ENCODE results near the gene NPL. TPM values are rescaled to one million over a fixed set of nuclear protein-coding genes. Genes with fewer than 3 reads are reported as not detected.

The NPL gene
- total RNA-seq, 4 donors from 2014 or later = 4.2 to 13.2 (median 8.0) TPM

GRCh38 chr1:182754087-182754486 is 35.5 kb upstream of the NPL start:
- H3K36me3 ChIP-seq = no peaks in the 10 kb centered on the region
- WGBS, 2 donors = 70 to 71% methylated on average over 7 of the region's 7 CpGs
- H3K9me3 ChIP-seq = no peaks in the 10 kb centered on the region
- no peak overlapping the region for H3K4me3 ChIP-seq (replicated peaks in 1 of 3)
- no peaks in the 10 kb centered on the region for H3K4me1 ChIP-seq
- no peaks in the 10 kb centered on the region for H3K27me3 ChIP-seq
- TF ChIP-seq CTCF (IDR thresholded peaks at IDR 0.05) (no peak), POLR2A (IDR thresholded peaks at IDR 0.05) (no peak)
- intact Hi-C loops (cut with DNase I) = no loop called here
- DNase-seq = no peak
- no peak overlapping the region for H3K27ac ChIP-seq

- DNase-seq = no peak
- WGBS, 2 donors = 73 to 78% methylated on average over 4 of the region's 4 CpGs
- intact Hi-C loops (cut with DNase I) = no loop called here
- H3K4me3 ChIP-seq (replicated peaks in 1 of 3) = no peak overlapping the region
- no peak for TF ChIP-seq POLR2A (IDR thresholded peaks at IDR 0.05)
- no peak for TF ChIP-seq CTCF (IDR thresholded peaks at IDR 0.05)
- no peaks in the 10 kb centered on the region for H3K4me1 ChIP-seq
- H3K27ac ChIP-seq = no peak overlapping the region
- no peaks in the 10 kb centered on the region for H3K9me3 ChIP-seq
- no peaks in the 10 kb centered on the region for H3K27me3 ChIP-seq
- no peaks in the 10 kb centered on the region for H3K36me3 ChIP-seq
These were observed 34.8 kb upstream of the NPL start for GRCh38 chr1:182754543-182755314.

GRCh38 chr1:182755632-182756031 is 33.9 kb upstream of the NPL start:
- Histone ChIP-seq H3K4me3 (replicated peaks in 1 of 3) (no peak overlapping the region), H3K27me3 (no peaks in the 10 kb centered on the region), H3K9me3 (no peaks in the 10 kb centered on the region), H3K36me3 (no peaks in the 10 kb centered on the region), H3K27ac (no peak overlapping the region), H3K4me1 (no peaks in the 10 kb centered on the region)
- intact Hi-C loops (cut with DNase I) = no loop called here
- TF ChIP-seq CTCF (IDR thresholded peaks at IDR 0.05) = no peak
- TF ChIP-seq POLR2A (IDR thresholded peaks at IDR 0.05) = no peak
- no peak for DNase-seq

GRCh38 chr1:182756423-182756822 is 33.1 kb upstream of the NPL start:
- TF ChIP-seq CTCF (IDR thresholded peaks at IDR 0.05) (no peak), POLR2A (IDR thresholded peaks at IDR 0.05) (no peak)
- Histone ChIP-seq H3K27me3 (no peaks in the 10 kb centered on the region), H3K4me3 (replicated peaks in 1 of 3) (no peak overlapping the region), H3K27ac (no peak overlapping the region), H3K9me3 (no peaks in the 10 kb centered on the region), H3K36me3 (no peaks in the 10 kb centered on the region), H3K4me1 (no peaks in the 10 kb centered on the region)
- DNase-seq = no peak
- intact Hi-C loops (cut with DNase I) = no loop called here

- 89 to 91% methylated on average over 4 of the region's 4 CpGs for WGBS, 2 donors
- Histone ChIP-seq H3K36me3 (no peaks in the 10 kb centered on the region), H3K9me3 (no peaks in the 10 kb centered on the region), H3K4me3 (replicated peaks in 1 of 3) (no peak overlapping the region), H3K27ac (no peak overlapping the region), H3K27me3 (no peaks in the 10 kb centered on the region), H3K4me1 (peaks cover 12 to 21% of the 10 kb centered on the region in 2 donors)
- TF ChIP-seq POLR2A (IDR thresholded peaks at IDR 0.05) (no peak), CTCF (IDR thresholded peaks at IDR 0.05) (no peak)
- DNase-seq = no peak
- intact Hi-C loops (cut with DNase I) = no loop called here
These were observed 27.9 kb upstream of the NPL start for GRCh38 chr1:182761396-182762395.

All from thyroid gland (tissue), 4 donors.